ENCODE measurements around the gene NRG3.

Gene NRG3

DNA sequence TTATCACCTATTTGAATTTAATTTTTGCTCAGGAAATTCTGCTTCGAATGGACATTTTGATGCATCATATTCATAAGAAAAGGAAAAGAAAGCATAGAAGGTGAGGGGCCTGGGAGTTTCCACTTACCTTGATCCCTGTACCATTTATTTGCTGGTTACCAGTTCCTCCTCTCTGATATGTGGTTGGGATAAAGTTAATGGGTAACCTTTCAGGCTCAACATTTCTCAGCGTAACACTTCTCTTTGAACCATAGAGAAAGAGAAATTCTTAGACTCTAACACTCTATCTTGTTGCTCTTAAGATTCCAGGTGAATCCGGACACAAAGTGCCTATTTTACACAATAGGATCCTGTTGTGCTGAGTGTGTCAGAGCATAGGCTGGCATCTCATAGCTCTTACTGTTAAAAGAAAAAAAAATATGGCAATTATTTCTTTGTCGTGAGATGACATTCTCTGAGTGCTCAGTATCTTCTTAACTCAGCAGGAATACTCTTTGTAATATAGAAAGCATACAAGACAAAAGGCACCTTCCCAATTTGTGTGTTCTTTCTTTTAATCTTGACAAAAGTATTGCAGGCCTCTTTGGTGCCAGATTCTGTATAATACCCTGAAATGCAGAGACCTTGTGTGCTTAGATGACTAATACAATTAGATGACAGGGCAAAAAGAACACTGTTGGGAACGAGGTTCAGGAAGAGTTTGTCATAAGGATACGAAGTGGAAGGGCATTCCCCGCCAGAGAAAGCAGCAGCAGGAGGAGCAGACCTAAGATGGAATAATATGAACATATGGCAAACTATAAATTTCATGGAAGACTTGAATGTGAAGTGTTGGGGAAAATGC is 689.6 kb downstream of the NRG3 start:
- no peaks in the 10 kb centered on the region for H3K9me3 Mint-ChIP-seq
- no peaks in the 10 kb centered on the region for H3K27me3 Mint-ChIP-seq (ENCODE audit: low read depth)
- no peaks in the 10 kb centered on the region for H3K36me3 Mint-ChIP-seq (ENCODE audit: low read depth)
- TF ChIP-seq, protein P1, sequence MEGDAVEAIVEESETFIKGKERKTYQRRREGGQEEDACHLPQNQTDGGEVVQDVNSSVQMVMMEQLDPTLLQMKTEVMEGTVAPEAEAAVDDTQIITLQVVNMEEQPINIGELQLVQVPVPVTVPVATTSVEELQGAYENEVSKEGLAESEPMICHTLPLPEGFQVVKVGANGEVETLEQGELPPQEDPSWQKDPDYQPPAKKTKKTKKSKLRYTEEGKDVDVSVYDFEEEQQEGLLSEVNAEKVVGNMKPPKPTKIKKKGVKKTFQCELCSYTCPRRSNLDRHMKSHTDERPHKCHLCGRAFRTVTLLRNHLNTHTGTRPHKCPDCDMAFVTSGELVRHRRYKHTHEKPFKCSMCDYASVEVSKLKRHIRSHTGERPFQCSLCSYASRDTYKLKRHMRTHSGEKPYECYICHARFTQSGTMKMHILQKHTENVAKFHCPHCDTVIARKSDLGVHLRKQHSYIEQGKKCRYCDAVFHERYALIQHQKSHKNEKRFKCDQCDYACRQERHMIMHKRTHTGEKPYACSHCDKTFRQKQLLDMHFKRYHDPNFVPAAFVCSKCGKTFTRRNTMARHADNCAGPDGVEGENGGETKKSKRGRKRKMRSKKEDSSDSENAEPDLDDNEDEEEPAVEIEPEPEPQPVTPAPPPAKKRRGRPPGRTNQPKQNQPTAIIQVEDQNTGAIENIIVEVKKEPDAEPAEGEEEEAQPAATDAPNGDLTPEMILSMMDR (IDR thresholded peaks at IDR 0.05; ENCODE audit: unreplicated experiment in 3 of 3), result no peak
- H3K27ac Mint-ChIP-seq, result peak overlapping the region; percentile 64 to 89 (median 77)
- H3K4me1 Mint-ChIP-seq, result no peaks in the 10 kb centered on the region
- H3K4me3 Mint-ChIP-seq, result no peak overlapping the region

DNA sequence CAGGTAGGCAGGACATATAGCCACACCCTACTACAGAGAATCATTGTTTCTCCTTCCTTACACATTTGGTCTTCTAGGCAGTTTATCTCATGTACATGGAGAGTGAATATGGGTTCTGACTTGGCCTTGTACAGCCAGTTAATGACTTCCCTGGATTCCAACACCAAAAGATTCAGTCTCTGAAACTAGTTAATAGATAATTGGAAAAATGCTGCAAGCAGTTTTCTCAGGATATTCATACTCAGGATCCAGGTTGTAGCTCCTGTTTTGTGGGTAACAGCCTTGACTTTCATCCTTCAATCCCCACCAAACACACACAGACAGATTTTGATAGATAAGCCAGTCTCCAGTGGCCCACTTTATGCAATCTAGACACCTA is 690.2 kb downstream of the NRG3 start:
- Mint-ChIP-seq H3K27me3 (ENCODE audit: low read depth) (no peaks in the 10 kb centered on the region), H3K27ac (peak overlapping the region; percentile 64 to 89 (median 77)), H3K36me3 (ENCODE audit: low read depth) (no peaks in the 10 kb centered on the region), H3K9me3 (no peaks in the 10 kb centered on the region), H3K4me3 (no peak overlapping the region), H3K4me1 (no peaks in the 10 kb centered on the region)
- TF ChIP-seq, protein P1 (IDR thresholded peaks at IDR 0.05; ENCODE audit: unreplicated experiment in 3 of 3), result no peak

DNA sequence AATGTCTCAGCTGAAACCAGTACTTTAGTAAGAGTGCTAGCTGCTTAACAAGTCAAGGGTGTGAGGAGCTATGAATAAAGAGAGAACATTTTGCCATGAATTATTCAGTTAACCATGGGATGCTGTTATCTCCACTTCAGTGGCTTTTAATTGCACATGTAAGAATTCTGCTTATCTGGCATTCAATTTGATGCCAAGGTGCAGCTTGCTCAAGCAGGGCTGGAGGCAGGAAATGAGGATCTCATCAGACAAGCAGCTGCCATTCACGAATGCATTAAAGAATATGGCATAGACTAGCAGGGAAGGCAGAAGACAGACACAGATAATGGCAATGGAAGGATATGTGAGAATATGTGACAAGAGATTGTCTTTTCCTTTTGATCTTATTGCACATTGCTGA is 697.8 kb downstream of the NRG3 start:
- H3K27me3 Mint-ChIP-seq (ENCODE audit: low read depth), result no peaks in the 10 kb centered on the region
- no peak overlapping the region for H3K4me3 Mint-ChIP-seq
- peaks cover 6% of the 10 kb centered on the region for H3K4me1 Mint-ChIP-seq
- peak overlapping the region; percentile 59 to 71 (median 67) for H3K27ac Mint-ChIP-seq
- H3K9me3 Mint-ChIP-seq, result no peaks in the 10 kb centered on the region
- TF ChIP-seq, protein P1 (IDR thresholded peaks at IDR 0.05; ENCODE audit: unreplicated experiment in 3 of 3), result no peak
- H3K36me3 Mint-ChIP-seq (ENCODE audit: low read depth), result no peaks in the 10 kb centered on the region

DNA sequence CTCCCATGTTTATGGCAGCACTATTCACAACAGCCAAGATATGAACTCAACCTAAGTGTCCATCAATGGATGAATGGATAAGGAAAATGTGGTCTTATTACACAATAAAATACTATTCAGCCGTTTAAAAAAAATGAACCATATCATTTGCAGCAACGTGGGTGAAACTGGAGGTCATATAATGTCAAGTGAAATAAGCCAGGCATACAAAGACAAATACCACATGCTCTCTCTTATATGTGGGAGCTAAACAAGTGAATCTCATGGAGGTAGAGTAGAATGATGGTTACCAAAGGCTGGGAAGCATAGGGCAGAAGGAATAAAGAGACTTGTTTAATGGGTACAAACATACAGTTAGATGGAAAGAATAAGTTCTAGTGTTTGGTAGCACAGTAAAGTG is 699.1 kb downstream of the NRG3 start:
- no peaks in the 10 kb centered on the region for H3K36me3 Mint-ChIP-seq (ENCODE audit: low read depth)
- no peaks in the 10 kb centered on the region for H3K9me3 Mint-ChIP-seq
- peaks cover 6% of the 10 kb centered on the region for H3K4me1 Mint-ChIP-seq
- TF ChIP-seq, protein P1 (IDR thresholded peaks at IDR 0.05; ENCODE audit: unreplicated experiment in 3 of 3), result no peak
- H3K27me3 Mint-ChIP-seq (ENCODE audit: low read depth), result no peaks in the 10 kb centered on the region
- H3K27ac Mint-ChIP-seq, result no peak overlapping the region
- H3K4me3 Mint-ChIP-seq, result no peak overlapping the region

DNA sequence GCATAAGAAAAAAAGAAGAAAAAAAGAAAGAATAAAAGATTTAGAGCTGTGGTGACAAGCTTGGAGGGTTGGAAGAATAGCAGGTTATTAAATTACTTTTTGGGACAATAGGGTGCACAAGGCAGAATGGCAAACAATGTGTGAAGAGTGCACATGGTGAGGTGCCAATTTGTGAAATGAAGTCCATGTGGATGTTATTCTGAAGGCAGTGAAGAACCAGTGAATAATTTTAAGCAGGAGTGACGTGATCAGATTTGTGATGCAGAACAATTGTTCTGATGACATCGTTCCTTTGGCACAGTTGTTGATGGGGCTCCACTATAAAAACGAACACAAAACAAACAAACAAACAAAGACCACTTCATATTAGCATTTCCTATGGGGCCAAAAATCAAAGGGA is 700.3 kb downstream of the NRG3 start:
- Mint-ChIP-seq H3K27me3 (ENCODE audit: low read depth) (no peaks in the 10 kb centered on the region), H3K36me3 (ENCODE audit: low read depth) (no peaks in the 10 kb centered on the region), H3K9me3 (no peaks in the 10 kb centered on the region), H3K4me3 (no peak overlapping the region), H3K4me1 (peaks cover 6% of the 10 kb centered on the region), H3K27ac (no peak overlapping the region)
- TF ChIP-seq, protein P1 (IDR thresholded peaks at IDR 0.05; ENCODE audit: unreplicated experiment in 3 of 3), result no peak

DNA sequence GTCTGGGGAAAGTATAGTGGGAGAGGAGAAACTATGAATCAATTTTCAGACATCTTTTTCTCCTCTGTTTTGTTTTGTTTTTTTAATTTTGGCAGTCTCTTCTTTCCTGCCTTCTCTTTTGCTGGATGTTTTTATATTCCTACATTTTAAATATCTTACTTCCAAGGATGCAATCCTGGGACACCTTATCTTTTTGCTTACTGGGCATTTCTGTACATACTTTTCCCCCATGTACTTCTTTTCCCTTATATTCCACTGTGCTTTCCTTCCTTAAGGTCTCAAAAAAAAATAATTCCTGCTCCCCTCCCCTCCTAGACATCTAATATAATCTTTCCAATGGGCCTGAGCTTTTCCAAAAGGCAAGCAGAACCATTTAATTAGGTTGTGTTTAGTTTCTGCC is 701.1 kb downstream of the NRG3 start:
- Mint-ChIP-seq H3K27me3 (ENCODE audit: low read depth) (no peaks in the 10 kb centered on the region), H3K4me3 (no peak overlapping the region), H3K27ac (peak overlapping the region in 2 of 3 experiments; percentile 63 to 87), H3K9me3 (no peaks in the 10 kb centered on the region), H3K36me3 (ENCODE audit: low read depth) (no peaks in the 10 kb centered on the region), H3K4me1 (peaks cover 6% of the 10 kb centered on the region)
- TF ChIP-seq, protein P1 (IDR thresholded peaks at IDR 0.05; ENCODE audit: unreplicated experiment in 3 of 3), result no peak
